K562 (cell line): Measurements from ENCODE around the gene GOSR1. TPM values are rescaled to one million over a fixed set of nuclear protein-coding genes. Genes with fewer than 3 reads are reported as not detected.

Source experiments
- ATAC-seq: fragments of 200-7000 bp; cut with Tn5 transposase; 3 replicates; pipeline ENCODE4 v1.9.1; 2020; ENCODE audit warnings: moderate library complexity
- BruUV-seq: library from RNA; stranded (reverse); fragments of 400-500 nt; replicated peaks from 2 replicates; lab custom pipeline; 2021; lab: Mats Ljungman, UMichigan
- CTCF ChIA-PET: fragments of 300-600 bp; formaldehyde crosslinking; extraction: SDS; loops from one replicate; lab custom pipeline; 2021; ENCODE audit warnings: low intra/inter-chr PET ratio; lab: Yijun Ruan, JAX
- POLR2A ChIA-PET: fragments of 300-600, 350-650 bp; sonication (Branson Sonifier 250); formaldehyde crosslinking; extraction: SDS; loops from one replicate; lab custom pipeline; 2021; ENCODE audit warnings: antibody characterized with exemption, inconsistent platforms; lab: Yijun Ruan, JAX
- DNase-seq, 4 experiments: peaks; one replicate each; pipeline versions ENCODE4 v3.0.0 to v3.0.0-alpha.2; 2011 to 2018; ENCODE audit warnings: low spot score in 3 of 4, mixed read lengths in 3 of 4; ENCODE audit errors: extremely low read depth in 1 of 4
- FAIRE-seq: peaks from 2 replicates; lab custom pipeline; 2011; peaks lifted over from hg19 to GRCh38; lab: Jason Lieb, UNC
- H2AFZ ChIP-seq: 2 replicates; pipeline ENCODE4 v1.6.0; 2011; ENCODE audit warnings: low read depth, low read length, control low read depth, inconsistent platforms
- H3K27ac ChIP-seq: fragments of 200-600 bp; 3 replicates; pipeline ENCODE4 v1.8.0; 2011; ENCODE audit warnings: low read depth, mild to moderate bottlenecking, control low read depth, inconsistent platforms, low read length, moderate library complexity, mixed read lengths; ENCODE audit errors: extremely low read depth
- H3K27me3 ChIP-seq, 2 experiments: fragments of 300-600 bp in 1 of 2; 2 replicates in 1 of 2; 3 replicates in 1 of 2; pipeline versions ENCODE4 v1.6.0 to v1.8.0; 2011; ENCODE audit warnings: inconsistent platforms in 2 of 2, low read length in 2 of 2, mild to moderate bottlenecking in 1 of 2, mixed read lengths in 1 of 2, moderate library complexity in 1 of 2; ENCODE audit not compliant: control insufficient read depth in 2 of 2, insufficient read depth in 2 of 2
- H3K36me3 ChIP-seq: fragments of 300-600 bp; 3 replicates; pipeline ENCODE4 v1.8.0; 2011; ENCODE audit warnings: mild to moderate bottlenecking, low read length, inconsistent platforms; ENCODE audit not compliant: control insufficient read depth, insufficient read depth
- H3K4me1 ChIP-seq, 2 experiments: fragments of 200-600 bp in 1 of 2; replicated peaks in 1 of 2; 2 replicates in 1 of 2; 3 replicates in 1 of 2; pipeline versions ENCODE4 v1.5.1 to v1.8.0; 2011; ENCODE audit warnings: inconsistent platforms in 2 of 2, low read length in 2 of 2, mild to moderate bottlenecking in 1 of 2, mixed read lengths in 1 of 2, moderate library complexity in 1 of 2; ENCODE audit not compliant: control insufficient read depth in 2 of 2, insufficient read depth in 2 of 2
- H3K4me2 ChIP-seq: 2 replicates; pipeline ENCODE4 v1.6.1; 2011; ENCODE audit warnings: low read length, control low read depth, inconsistent platforms, mixed read lengths; ENCODE audit not compliant: insufficient read depth
- H3K4me3 ChIP-seq: fragments of 200-600 bp; sonication (generic), shearing (Covaris generic); 2 replicates; pipeline ENCODE4 v1.5.1; 2016; ENCODE audit warnings: control low read depth, inconsistent platforms
- H3K79me2 ChIP-seq: fragments of 200-600 bp; 3 replicates; pipeline ENCODE4 v1.8.0; 2011; ENCODE audit warnings: low read length, inconsistent platforms; ENCODE audit not compliant: control insufficient read depth, insufficient read depth
- H3K9ac ChIP-seq, 2 experiments: 2 replicates each; pipeline versions ENCODE4 v1.6.0 to v1.6.1; 2011; ENCODE audit warnings: low read depth in 2 of 2, low read length in 2 of 2, control low read depth in 1 of 2, inconsistent platforms in 1 of 2, mild to moderate bottlenecking in 1 of 2, mixed read lengths in 1 of 2; ENCODE audit not compliant: insufficient read depth in 1 of 2
- H3K9me1 ChIP-seq: one replicate; pipeline ENCODE4 v1.6.0; 2011; ENCODE audit warnings: inconsistent platforms, mild to moderate bottlenecking, low read length, moderate library complexity; ENCODE audit not compliant: control insufficient read depth, insufficient read depth
- H3K9me3 ChIP-seq: replicated peaks from 2 replicates; pipeline ENCODE4 v1.5.1; 2011; ENCODE audit warnings: low read depth, low read length, inconsistent platforms; ENCODE audit not compliant: control insufficient read depth, insufficient read depth
- H4K20me1 ChIP-seq: replicated peaks from 2 replicates; pipeline ENCODE4 v1.6.1; 2011; ENCODE audit warnings: low read length, inconsistent platforms, mixed read lengths; ENCODE audit not compliant: control insufficient read depth, insufficient read depth
- CBX3 ChIP-seq, 2 experiments: IDR thresholded peaks; 1 replicate in 1 of 2; 2 replicates in 1 of 2; pipeline ENCODE4 v1.6.1; 2012; ENCODE audit warnings: inconsistent platforms in 2 of 2, low read length in 2 of 2, borderline replicate concordance in 1 of 2, control low read depth in 1 of 2
- OTX1 ChIP-seq: fragments of 450-650 bp; formaldehyde crosslinking; IDR thresholded peaks from 2 replicates; pipeline ENCODE4 v1.4.0; 2022; ENCODE audit warnings: mild to moderate bottlenecking
- RAD21 ChIP-seq, 2 experiments: fragments of 250-450 bp in 1 of 2; fragments of 450-650 bp in 1 of 2; sonication (Bioruptor Pico) in 1 of 2; formaldehyde crosslinking in 1 of 2; IDR thresholded peaks in 1 of 2; conservative IDR thresholded peaks in 1 of 2; 2 replicates each; pipeline versions ENCODE4 v1.4.0 to v1.8.0; 2020 to 2022; ENCODE audit warnings: mild to moderate bottlenecking in 2 of 2, moderate library complexity in 1 of 2
- RAD51 ChIP-seq: fragments of 450-650 bp; IDR thresholded peaks from 2 replicates; pipeline ENCODE4 v1.7.1; 2016; ENCODE audit warnings: low read depth, mild to moderate bottlenecking, borderline replicate concordance
- SUPT5H ChIP-seq: fragments of 450-650 bp; IDR thresholded peaks from 2 replicates; pipeline ENCODE4 v1.6.1; 2016
- WGBS: fragments of 100-300 bp; shearing (Covaris generic); methylation state at CpG from one replicate; pipeline ENCODE4 v1.1.6; 2016; ENCODE audit warnings: low coverage, mixed read lengths; ENCODE audit not compliant: insufficient coverage; ENCODE audit errors: missing lambda C conversion rate; 5-methylcytosine and 5-hydroxymethylcytosine counted together
- in situ Hi-C: fragments of 300-500 bp; cut with MboI; formaldehyde crosslinking; loops from 4 replicates; pipeline ENCODE4 v1.15.0; 2018; ENCODE audit warnings: inconsistent platforms, mixed read lengths
- intact Hi-C: fragments of 100-400 bp; cut with micrococcal nuclease; formaldehyde crosslinking; loops from 2 replicates; pipeline ENCODE4 v1.14.2; 2022
- polyA plus RNA-seq, 8 experiments: library from polyadenylated mRNA; depleted of rRNA in 4 of 8; stranded (reverse) in 5 of 8; unstranded in 3 of 8; fragments of >200 nt; fragmentation: Nextera tagmentation in 2 of 8; fragmentation: Illumina TruSeq in 1 of 8; extraction: Ambion mirVana in 2 of 8; extraction: Trizol in 1 of 8; gene quantifications; 2 replicates each; pipeline versions ENCODE4 v1.2.1 to v1.2.3, GENCODE V29; 2011 to 2014; ENCODE audit warnings: inconsistent platforms in 1 of 8, missing spikeins in 1 of 8
- total RNA-seq, 7 experiments: library from RNA; depleted of rRNA in 6 of 7; stranded (reverse); fragments of >200 nt in 6 of 7; fragmentation: Illumina TruSeq in 2 of 7; extraction: Trizol in 2 of 7; gene quantifications; 2 replicates each; pipeline versions ENCODE4 v1.2.1 to v1.2.3, GENCODE V29; 2011 to 2021; ENCODE audit warnings: low replicate concordance in 1 of 7

Gene GOSR1
- total and polyA plus RNA-seq, 9 of the 15 experiments (the other 6 are each of a cell fraction or from before 2014, with no cell fraction given), result 17.6 to 95.5 (median 33.3) TPM

DNA sequence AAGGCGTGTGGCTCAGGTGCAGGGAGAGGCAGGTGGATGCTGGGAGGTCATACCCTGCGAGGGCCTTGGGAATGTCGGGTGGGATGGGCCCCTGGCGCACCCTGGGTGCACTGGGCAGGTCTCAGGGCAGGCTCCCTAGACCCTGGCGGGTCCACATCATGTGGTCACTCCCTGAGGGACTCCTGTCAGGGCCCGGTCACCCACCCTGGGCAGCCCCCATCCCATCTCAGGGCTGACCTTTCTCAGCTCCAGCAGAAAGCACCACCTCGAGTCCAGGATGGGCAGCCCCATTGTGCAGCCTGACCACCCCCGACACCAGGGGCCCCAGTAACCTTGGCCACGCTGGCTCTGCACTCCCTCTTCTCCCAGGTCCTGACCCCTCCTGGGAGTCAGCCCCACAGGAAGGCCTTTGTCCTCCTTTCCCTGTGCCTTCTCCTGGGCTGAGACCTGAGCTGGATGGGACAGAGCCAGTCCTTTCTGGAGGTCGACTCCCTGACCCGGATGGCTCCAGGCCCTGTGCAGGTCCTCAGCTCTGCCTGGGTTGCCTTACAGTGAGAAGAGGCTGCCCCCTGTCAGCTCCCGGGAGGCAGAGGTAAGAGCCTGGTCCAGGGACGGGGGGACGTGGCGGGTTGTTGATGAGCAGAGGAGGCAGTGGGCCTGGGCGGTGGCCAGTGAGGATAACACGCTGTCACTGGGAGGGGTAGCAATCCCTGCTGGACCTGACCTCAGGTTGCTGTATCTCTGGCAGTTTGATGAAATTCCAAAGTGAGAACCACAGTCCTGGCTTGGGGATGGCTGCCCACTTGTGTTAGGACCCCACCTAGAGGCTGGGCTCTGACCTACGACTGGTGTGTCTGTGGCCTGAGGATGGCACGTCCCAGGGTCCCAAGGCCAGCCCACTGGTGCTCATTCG, 77.9 kb downstream of the GOSR1 start (continued):
- peak; percentile 19 to 64; a peak in 2 of 4 replicates for TF ChIP-seq RAD21 (CRISPR knock-in tag; conservative IDR thresholded peaks at IDR 0.05 in 1 of 2, IDR thresholded peaks at IDR 0.05 in 1 of 2)
- TF ChIP-seq OTX1 (CRISPR knock-in tag), result no peak

DNA sequence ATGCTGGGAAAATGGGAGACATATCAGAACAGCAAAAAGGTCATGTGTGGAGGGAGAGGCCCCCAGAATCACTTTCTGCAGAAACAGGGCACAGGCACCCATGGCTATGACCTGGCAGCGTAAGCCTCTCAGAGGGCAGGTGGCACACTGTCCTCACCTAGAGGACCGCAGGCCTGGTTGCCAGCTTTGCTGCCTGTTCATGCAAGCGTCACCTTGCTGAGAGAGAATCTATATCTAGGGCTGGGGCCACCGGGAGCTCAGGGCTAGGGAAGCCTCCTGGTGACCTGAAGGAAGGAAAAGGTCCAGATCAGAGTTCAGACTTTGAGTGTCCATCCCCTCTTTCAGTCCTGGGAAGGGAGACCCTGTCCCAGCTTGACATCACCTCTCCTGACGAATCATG, 78.7 kb downstream of the GOSR1 start:
- no TSS peak for BruUV-seq
- 25% methylated on average over 5 of the region's 5 CpGs for WGBS
- Histone ChIP-seq H3K4me2 (no peak overlapping the region), H3K36me3 (no peaks in the 10 kb centered on the region), H3K27me3 (peaks cover 5 to 47% of the 10 kb centered on the region in 2 experiments; a peak in 4 of 5 replicates), H2AFZ (no peak overlapping the region), H3K79me2 (no peaks in the 10 kb centered on the region), H3K9me1 (no peaks in the 10 kb centered on the region), H3K4me3 (no peak overlapping the region), H4K20me1 (peaks cover 12% of the 10 kb centered on the region; the same call in 1 of the 2 replicates), H3K27ac (no peak overlapping the region), H3K9me3 (no peaks in the 10 kb centered on the region)
- ChIA-PET POLR2A (interaction anchor here (0.6 to 1.0 kb wide), 2 partner anchors 26 to 73 kb away, joined by 3 read pairs; no protein-coding TSS in a partner anchor), CTCF (no interaction called here)
- intact Hi-C loops (loop anchor here (1.0 kb wide), 1 partner anchor 216 kb away; no protein-coding TSS in a partner anchor), in situ Hi-C loops (no loop called here)
- DNase-seq (no peak), ATAC-seq (no peak), FAIRE-seq (no peak)
- TF ChIP-seq SUPT5H, result no peak
- TF ChIP-seq CBX3 (IDR thresholded peaks at IDR 0.05; ENCODE audit: borderline replicate concordance in 1 of 2, low read length in 2 of 2), result no peak
- TF ChIP-seq RAD51, result no peak
- TF ChIP-seq, all 486 proteins: peak for 0
- peaks cover 3 to 29% of the 10 kb centered on the region in 2 experiments for H3K4me1 ChIP-seq
- H3K9ac ChIP-seq, result no peak overlapping the region
